ENCODE measurements around the gene SFPQ. TPM values are rescaled to one million over a fixed set of nuclear protein-coding genes. Genes with fewer than 3 reads are reported as not detected.

SFPQ gene
- total and polyA plus RNA-seq, 12 donors, result 67.6 to 762 (median 181) TPM

DNA sequence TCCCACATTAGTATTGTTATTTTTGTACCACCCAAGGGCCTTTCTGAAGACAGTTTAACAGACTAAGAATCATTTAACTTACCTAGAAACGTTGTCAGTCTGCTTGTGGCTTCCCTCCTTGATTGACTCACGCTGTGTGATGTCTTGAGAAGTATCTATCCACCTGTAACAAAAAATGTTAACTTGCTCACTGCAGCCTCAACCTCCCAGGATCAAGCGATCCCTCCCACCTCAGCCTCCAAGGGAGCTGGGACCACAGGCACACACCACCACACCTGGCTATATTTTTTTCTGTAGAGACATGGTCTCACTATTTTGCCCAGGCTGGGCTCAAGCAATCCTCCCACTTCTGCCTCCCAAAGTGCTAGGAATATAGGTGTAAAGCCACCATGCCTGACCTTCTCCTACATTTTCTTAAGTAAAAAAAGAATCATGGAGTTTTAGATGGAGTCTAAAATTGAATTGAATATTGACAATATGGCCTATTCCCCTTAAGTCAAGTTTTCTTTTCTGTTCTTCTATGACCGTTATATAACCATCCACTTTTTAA, 15.6 kb downstream of the SFPQ start:
- no peaks in the 10 kb centered on the region for H3K27me3 ChIP-seq
- H3K9me3 ChIP-seq (replicated peaks in 1 of 3), result no peaks in the 10 kb centered on the region
- no peak overlapping the region for H3K27ac ChIP-seq
- 87 to 95% (median 91%) methylated on average over 4 of the region's 4 CpGs for WGBS, 4 donors
- TF ChIP-seq POLR2A (IDR thresholded peaks at IDR 0.05) (no peak), CTCF (IDR thresholded peaks at IDR 0.05) (no peak)
- no peak for DNase-seq
- intact Hi-C loops (cut with DNase I), result no loop called here
- H3K4me3 ChIP-seq, result no peak overlapping the region
- H3K4me1 ChIP-seq (replicated peaks in 1 of 2), result peaks cover 0 to 30% of the 10 kb centered on the region in 2 donors
- peaks cover 0 to 76% of the 10 kb centered on the region in 2 donors for H3K36me3 ChIP-seq (replicated peaks in 1 of 2)

DNA sequence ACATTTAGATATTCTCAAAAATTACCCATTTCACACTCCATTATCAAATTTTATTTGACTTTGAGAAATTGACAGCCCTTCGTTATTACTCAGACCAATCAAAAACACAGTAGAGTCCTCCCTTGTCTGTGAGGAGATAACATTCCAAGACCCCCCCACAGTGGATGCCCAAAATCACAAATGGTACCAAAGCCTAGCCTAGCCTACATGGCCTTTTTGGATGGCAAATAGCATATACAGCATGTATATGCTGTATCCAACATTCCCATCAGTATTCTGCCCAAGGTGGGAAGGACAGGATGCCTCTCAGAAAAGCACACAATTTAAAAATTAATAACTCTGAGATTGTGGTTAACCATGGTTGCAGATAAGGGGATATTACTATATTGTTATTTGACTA, 17.3 kb downstream of the SFPQ start:
- peaks cover 0 to 15% of the 10 kb centered on the region in 2 donors for H3K4me1 ChIP-seq (replicated peaks in 1 of 2)
- no peak overlapping the region for H3K4me3 ChIP-seq
- intact Hi-C loops (cut with DNase I), result no loop called here
- H3K9me3 ChIP-seq (replicated peaks in 1 of 3), result no peaks in the 10 kb centered on the region
- WGBS, 4 donors, result 96 to 100% (median 99%) methylated on average over 1 of the region's 1 CpG
- TF ChIP-seq CTCF (IDR thresholded peaks at IDR 0.05) (no peak), POLR2A (IDR thresholded peaks at IDR 0.05) (no peak)
- no peak for DNase-seq
- H3K27ac ChIP-seq, result no peak overlapping the region
- no peaks in the 10 kb centered on the region for H3K27me3 ChIP-seq
- peaks cover 0 to 59% of the 10 kb centered on the region in 2 donors for H3K36me3 ChIP-seq (replicated peaks in 1 of 2)

DNA sequence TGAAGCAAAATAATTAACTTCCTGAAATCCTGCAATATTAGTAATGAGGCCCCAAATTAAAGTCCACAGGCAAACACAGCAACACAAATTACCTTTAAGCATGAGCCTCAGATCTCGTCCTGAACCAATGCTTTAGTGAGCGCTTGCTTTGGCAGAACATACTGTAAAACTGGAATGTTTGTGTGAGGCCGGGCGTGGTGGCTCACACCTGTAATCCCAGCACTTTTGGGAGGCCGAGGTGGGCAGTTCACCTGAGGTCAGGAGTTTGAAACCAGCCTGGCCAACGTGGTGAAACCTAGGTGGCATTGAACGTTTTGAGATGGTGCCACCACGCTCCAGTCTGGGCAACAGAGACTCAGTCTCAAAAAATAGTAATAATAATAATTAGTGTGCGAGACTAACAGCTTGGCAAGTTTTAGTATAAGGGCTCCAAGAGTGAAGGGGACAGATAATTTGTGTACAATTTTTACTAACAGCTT, 17.8 kb downstream of the SFPQ start:
- Histone ChIP-seq H3K27ac (no peak overlapping the region), H3K4me3 (no peak overlapping the region), H3K27me3 (no peaks in the 10 kb centered on the region), H3K4me1 (replicated peaks in 1 of 2) (peaks cover 0 to 13% of the 10 kb centered on the region in 2 donors), H3K9me3 (replicated peaks in 1 of 3) (no peaks in the 10 kb centered on the region), H3K36me3 (replicated peaks in 1 of 2) (peaks cover 0 to 54% of the 10 kb centered on the region in 2 donors)
- TF ChIP-seq CTCF (IDR thresholded peaks at IDR 0.05) (no peak), POLR2A (IDR thresholded peaks at IDR 0.05) (no peak)
- no peak for DNase-seq
- 86 to 90% (median 87%) methylated on average over 9 of the region's 9 CpGs for WGBS, 4 donors
- intact Hi-C loops (cut with DNase I), result no loop called here

- Histone ChIP-seq H3K27me3 (no peaks in the 10 kb centered on the region), H3K9me3 (replicated peaks in 1 of 3) (no peaks in the 10 kb centered on the region), H3K4me3 (no peak overlapping the region), H3K36me3 (replicated peaks in 1 of 2) (peaks cover 0 to 43% of the 10 kb centered on the region in 2 donors), H3K27ac (no peak overlapping the region), H3K4me1 (replicated peaks in 1 of 2) (peaks cover 0 to 2% of the 10 kb centered on the region in 2 donors)
- intact Hi-C loops (cut with DNase I), result no loop called here
- no peak for DNase-seq
- WGBS, 4 donors, result 62 to 65% (median 64%) methylated on average over 2 of the region's 2 CpGs
- no peak for TF ChIP-seq CTCF (IDR thresholded peaks at IDR 0.05)
- TF ChIP-seq POLR2A (IDR thresholded peaks at IDR 0.05), result no peak
These were observed 18.9 kb downstream of the SFPQ start for GRCh38 chr1:35173909-35174540.
